ENCODE measurements around the gene ALDH1A3.

Gene ALDH1A3

DNA sequence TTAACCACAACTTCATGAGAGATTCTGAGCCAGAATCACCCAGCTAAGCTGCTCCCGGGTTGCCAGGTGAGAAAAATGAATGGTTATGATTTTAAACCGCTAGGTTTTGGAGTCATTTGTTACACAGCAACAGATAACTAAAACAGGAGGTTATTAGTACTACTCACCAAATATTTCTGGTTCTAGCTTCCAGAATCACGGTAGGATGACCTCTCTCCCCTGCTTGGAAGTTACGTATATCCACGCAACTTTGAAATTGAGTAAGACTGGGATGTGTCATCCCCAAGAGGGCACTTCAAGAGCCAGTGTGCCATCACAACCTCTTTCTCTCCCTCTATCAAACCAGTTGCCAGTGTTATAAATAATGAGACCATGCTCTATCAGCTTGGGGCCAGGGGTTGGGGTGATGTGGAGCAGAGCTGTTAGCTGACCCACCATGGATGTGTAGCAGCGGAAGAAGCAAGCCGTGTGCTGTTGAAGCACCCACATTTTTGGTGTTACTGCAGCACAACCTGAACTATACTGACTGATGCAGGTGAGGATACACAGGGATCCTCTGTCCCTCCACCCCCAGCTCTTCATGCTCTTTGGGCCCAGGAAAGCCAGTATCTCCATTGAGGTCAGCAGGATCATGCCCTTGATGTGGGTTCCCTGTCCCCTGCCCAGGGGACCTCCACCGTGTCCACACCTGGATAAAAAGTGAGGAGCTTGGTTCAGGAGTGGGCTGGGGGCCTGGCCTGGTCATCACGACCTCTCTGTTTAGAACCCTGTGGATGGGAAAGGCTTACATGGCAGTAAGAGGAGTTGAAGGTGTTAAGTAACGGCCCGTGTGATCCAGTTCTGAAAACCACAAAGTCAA is 19.4 kb upstream of the ALDH1A3 start:
- no peak for DNase-seq

DNA sequence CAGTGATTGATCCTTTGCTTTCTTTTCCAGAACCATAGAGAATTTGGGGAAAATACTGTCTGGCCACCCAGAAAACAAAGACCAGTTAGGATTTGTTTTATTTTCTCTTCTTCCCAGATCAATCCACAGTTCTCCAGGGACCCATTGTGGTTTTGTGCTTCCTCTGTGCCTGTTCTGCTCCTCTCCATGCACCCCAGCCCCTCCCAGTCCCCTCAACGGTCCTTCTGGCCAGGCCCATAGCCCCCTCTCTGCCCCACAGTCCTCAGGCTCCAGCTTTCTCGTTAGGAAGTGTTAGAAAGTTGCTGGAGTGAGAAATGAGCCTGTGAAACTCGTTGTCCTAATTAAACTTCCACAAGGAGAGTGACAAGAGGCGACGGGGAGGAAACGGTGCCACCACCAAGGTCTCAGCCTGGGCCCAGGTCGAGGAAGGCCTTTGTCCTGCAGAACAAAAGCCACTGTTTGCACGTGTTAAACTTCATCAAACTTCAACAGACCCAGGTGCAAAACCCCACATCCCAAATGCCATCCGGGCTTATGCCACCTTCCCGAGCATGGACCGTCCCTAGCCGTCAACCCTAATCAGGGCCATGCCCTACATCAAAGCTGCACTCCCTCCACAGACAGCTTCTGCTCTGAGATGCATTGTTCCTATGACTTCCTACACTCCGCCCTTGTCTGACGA is 18.7 kb upstream of the ALDH1A3 start:
- no peak for DNase-seq

DNA sequence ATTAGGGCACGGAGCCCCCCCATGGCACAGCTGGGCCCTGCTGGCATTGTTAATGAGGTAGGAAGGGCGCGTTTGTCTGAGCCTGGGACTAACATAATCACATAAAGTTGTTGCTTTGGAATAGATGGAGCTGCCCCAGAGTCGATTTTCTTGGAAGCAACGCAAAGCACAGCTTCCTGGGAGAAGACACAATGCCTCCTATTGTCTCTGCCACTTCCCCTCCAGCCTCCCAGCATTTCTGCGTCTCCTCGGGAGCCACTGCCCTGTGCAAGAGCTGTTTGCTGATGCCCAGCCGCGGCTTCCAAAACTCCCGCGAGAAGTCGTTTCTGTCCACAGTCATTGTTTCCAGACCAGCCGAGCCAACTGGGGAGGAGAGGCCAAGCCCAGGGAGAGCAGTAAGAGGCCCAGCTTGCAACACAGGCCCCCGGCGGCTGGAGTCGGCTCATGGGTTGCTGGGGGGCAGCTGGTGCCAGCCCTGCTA is 18.1 kb upstream of the ALDH1A3 start:
- DNase-seq: no peak

DNA sequence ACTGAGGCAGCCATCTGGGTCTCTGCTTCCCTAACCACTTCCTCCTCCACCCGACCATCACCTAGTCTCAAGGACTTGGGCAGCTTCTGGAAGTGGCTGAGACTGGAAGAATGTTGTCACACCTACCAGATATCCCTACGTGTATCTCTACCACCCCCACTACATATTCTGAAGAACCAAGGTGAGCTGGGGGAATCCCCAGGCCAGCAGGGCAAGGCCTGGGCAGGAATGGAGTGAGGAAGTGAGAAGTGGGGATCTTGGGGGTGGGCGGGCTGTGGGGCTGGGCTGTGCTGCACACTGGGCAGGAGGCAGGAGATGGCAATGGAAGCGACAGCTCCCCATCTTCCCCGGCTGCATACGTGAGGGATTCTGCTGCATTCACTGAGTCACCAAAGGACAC is 17.5 kb upstream of the ALDH1A3 start:
- DNase-seq: no peak

- DNase-seq: no peak
Measured at GRCh38 chr15:100863075-100863795, 16.4 kb upstream of the ALDH1A3 start.

DNA sequence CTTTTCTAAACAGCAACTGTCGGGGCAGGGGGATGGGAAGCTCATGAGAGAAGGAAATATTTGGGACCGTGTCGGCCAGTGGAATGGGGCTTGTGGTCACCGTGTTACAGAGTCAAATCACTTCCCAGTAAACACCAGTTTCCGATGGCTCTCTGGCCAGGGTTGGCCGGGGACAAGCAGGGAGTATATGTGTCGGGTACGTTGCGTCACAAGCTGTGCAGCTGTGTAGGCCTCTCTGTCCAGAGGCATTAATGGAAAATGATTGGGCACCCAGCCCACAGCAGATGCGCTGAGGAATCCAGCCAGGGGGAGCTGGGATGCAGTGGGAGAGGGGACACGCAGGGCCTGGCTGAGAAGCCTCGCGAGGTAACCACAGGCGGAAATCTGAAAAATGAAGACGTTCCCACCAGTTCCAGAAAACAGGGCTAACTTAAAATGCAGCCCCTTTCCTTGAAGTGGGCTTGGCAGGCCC is 15.8 kb upstream of the ALDH1A3 start:
- peak; percentile 47 for DNase-seq

DNA sequence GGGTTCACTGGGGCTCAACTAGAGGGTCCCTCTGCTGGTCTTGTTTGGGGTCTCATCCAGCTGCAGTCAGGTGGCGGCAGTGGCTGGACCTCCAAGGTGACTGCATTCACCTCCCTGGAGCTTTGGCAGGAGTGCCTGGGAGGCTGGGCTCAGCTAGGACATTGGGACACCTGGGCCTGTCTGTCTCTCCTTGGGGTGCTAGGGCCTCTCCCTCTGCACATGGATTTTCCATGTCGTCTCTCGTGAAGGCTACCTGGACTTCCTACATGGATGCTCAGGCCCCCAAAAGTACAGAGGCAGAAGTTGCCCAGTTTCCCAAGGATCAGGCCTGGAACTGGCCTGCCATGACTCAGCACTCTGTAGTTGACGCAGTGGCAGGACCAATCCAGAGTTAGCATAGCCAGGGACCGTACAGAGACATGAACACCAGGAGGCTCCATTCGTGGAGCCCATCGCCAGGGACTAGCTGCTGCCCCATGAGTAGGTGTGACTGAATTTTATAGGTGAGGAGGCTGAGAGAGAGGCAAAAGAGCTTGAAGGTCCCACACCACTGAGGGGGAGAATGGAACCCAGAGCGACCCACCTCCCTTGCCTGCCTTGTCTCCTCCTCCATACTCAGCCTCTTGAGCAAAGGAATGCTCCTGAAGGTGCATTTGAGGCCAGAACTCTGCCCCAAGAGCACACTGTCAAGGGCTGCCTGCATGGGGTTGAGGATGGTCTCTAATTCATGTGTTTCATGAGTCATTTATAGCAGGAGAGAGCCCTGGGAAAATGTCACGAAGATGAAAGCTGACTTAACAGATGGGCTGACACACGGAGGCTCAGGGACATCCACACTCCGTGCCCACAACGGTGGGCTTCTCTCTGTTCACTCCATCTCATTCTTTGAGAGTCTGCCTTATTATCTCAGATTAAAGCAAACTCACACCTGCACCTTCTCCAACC is 13.0 kb upstream of the ALDH1A3 start:
- DNase-seq: no peak

DNA sequence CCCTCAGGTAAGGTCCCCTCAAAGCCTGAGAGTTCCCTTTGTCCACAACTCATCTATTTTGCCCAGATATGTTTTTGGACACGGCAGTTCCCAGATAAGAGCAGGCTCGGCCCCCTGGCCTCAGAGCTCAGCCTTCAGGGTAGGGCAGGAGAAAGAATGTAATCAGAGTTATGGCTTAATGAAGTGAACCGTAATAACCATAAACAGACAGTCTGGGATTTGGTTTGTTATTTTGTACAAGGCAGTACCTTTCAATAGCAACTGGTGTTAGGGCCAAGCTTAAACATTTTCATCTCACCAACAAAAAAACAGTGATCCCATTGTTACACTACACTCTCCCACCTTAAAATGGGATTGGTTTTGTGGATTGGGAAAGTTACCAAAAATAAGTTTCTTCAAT is 12.2 kb upstream of the ALDH1A3 start:
- no peak for DNase-seq

DNA sequence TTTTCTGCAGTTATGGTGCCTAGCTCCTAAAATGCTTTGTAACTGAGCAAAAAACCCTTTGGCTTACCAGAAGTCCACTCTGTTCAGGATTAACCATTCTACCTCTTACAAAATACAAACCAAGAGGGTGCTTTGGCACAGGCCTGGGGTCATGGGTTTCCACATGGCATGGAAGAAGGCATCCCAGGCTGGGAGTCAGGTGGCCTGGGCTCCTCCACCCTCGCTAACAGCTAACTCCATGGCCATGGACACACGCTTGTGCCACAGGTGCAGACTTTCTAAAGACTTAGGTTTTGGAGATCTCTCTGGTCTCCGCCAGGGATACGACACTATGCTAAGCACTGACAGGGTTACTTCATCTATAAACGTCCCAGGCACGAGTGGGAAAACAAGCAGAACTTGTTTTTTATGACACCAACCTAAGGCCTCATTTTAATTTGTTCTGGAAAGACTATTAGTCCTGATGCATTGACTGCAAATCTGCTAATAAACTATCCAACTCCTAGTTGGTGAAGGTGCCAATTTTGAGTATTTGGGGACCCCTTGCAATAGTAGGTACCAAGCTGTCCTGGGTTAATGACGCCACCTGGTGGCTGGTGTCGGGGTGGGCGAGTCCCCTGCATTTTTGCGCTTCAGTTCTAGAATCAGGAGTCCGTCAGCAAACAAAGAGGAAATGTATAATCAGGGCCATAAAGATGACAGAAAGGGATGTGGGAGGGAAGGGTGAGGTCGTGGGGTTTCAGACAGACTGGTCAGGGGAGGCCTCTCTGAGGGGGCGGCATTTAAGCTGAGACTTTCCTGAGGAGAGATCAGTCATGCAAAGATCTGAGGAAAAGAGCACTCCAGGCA is 10.3 kb upstream of the ALDH1A3 start:
- peak; percentile 38 for DNase-seq

DNA sequence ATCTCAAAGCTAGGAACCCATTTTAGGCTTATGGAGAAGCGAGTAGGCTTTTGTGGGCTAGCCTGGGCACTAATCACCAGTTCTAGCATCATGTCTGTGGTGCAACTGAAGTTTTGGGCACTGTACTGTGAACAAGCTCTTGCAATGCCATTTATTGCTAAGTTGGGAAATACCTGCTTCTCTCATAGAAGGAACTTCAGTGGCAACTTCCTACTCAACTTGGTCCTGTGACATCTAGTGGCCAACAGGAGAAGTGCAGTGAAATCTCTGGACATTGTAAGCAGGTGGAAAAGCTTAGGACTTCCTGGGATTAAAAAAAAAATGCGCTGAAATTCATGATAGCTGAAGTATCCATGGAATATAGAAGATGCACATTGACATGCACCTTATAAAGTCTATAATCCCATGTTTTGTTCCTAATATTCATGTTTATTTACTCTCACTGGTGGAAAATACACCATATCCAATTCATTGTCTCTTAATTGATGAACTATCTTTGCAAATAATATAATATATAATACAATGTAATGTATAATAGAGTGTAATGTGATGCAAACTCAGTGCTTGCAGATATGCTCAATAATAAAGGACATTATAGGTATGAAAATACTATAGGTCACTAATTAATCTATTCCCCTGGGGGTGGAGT is 6.5 kb upstream of the ALDH1A3 start:
- peak; percentile 87 for DNase-seq

DNA sequence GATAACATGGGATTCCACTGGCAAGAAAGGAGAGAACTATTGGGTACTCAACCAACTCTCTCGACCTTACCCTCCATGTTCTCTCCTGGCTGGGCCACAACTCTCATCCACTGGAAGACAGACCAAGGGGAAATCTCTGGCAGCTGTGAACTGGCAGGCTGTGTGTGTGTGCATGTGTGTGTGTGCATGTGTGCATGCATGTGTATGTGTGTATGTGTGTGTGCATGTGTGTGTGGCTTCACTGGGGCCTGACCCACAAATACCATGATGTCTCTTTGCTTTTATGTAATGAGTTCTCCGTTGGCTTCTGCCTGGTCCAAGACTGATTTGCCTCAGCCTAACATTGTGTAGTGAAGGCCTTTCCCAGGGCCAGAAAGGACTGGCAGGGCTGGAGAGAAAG is 4.1 kb upstream of the ALDH1A3 start:
- DNase-seq: no peak

DNA sequence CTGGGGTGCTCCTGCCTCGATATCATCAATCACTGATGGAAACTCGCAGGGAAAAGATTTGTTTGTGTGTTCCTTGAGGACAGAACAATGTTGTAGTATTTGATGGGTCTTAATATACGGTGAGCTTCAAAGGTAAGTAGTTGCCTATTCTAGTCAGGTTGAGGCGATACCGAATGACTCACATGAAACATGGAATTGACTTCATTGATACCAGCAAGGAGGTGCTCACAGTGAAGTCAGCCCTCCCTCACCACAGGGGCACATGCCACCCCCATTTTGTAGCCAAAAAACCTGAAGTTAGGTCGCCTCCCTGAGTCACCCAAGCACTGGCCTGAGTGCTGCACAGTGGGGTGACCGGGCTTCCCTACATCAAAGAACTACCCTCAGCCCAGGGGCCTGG is 3.7 kb upstream of the ALDH1A3 start:
- no peak for DNase-seq

DNA sequence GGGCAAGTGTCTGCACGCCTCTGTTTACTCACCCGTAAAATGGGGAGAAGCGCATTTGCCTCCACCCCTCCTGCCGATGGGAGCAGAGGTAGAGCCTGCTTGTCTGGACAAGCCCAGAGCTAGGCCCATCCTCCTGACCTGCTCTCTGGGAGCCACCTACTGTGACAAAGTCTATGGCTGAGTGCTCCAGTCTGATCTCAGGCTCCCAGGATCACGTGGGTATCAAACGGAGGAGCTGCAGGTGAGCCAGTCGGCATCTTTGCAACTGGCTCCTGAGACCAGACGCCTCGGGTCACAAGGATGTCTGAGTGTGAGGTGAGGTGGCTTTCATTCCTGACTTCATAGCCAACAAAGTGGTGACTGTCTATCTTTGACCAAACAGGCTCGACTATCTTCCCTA is 2.1 kb upstream of the ALDH1A3 start:
- DNase-seq: no peak

DNA sequence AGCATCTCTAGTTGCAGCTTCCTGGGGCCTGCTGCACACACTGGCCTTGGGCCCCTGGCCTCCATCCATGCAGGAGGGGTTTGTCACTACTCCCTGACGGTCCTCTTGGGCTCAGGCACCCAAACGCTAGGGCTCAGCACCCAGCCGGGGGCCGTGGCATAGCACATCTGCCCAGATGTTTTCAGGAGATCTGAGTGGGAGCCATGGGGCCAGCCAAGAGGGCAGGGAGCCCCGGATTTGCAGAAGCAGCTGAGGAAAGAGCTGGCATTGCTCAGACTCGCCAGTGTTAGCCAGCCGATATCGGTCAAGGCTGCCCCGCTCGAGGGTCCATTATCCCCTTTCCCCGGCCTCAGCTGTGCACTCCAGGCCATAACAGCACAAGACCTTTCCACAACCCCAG is 1.5 kb upstream of the ALDH1A3 start:
- no peak for DNase-seq

- peak; percentile 27 for DNase-seq
Measured at GRCh38 chr15:100878648-100879047, 983 bp upstream of the ALDH1A3 start.

DNA sequence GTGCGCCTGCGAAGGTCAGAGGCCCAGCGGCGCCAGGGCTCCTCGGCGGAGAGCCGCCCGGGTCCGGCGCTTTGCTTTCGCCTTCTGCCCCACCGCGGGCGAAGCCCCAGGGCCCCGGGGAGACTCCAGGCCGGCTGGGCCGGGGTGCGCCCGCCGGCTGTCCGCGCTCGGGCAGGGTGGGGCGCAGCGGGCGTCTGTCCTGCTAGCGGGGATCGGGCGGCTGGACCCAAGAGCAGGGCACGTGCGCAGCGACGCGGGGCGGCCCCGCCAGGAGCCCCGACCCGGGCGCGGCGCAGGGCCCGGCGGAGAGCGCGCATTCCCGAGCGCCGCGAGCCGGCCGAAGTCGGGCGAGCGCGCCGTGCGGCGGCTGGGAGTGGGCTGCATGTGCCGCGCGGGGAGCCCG is 569 bp upstream of the ALDH1A3 start:
- DNase-seq: peak; percentile 45

GRCh38 chr15:100880139-100880896 is 687 bp downstream of the ALDH1A3 start:
- peak; percentile 27 for DNase-seq

GRCh38 chr15:100880897-100881242 is 1.2 kb downstream of the ALDH1A3 start:
- DNase-seq: no peak

GRCh38 chr15:100881573-100882336 is 2.1 kb downstream of the ALDH1A3 start:
- no peak for DNase-seq

Data from NCI-H82 (cell line).